ENCODE data around the gene PKMYT1.

DNA sequence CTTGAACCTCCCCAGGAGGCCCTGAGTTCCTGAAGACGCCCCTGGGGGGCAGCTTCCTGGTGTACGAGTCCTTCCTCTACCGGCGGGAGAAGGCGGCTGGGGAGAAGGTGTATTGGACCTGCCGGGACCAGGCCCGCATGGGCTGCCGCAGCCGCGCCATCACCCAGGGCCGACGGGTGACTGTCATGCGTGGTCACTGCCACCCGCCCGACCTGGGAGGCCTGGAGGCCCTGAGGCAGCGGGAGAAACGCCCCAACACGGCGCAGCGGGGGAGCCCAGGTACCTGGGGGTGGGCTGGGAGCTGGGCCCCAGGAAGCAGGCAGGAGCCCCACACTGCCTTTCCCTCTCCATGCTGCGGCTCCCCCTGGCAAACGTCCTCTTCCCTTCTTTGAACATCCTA lies 46.5 kb downstream of the PKMYT1 start:
- TF ChIP-seq EZH2 (IDR thresholded peaks at IDR 0.05; ENCODE audit: insufficient read depth, poor library complexity, severe bottlenecking) (no peak), EZH2phosphoT487 (IDR thresholded peaks at IDR 0.05; ENCODE audit: insufficient read depth, low read depth) (no peak)
